GM18907 (cell line): Measurements from ENCODE around the gene KANSL1.
A peak's percentile ranks its signal among the peaks of the same experiment; 100 is the strongest.

ENCODE experiments used
- ATAC-seq: cut with Tn5 transposase; IDR thresholded peaks from one replicate; pipeline ENCODE4 v1.9.1; 2021; ENCODE audit warnings: mild to moderate bottlenecking, moderate library complexity; ENCODE audit not compliant: unreplicated experiment

Gene KANSL1

GRCh38 chr17:46043606-46044005, 149.6 kb downstream of the KANSL1 start:
- ATAC-seq, result no peak

DNA sequence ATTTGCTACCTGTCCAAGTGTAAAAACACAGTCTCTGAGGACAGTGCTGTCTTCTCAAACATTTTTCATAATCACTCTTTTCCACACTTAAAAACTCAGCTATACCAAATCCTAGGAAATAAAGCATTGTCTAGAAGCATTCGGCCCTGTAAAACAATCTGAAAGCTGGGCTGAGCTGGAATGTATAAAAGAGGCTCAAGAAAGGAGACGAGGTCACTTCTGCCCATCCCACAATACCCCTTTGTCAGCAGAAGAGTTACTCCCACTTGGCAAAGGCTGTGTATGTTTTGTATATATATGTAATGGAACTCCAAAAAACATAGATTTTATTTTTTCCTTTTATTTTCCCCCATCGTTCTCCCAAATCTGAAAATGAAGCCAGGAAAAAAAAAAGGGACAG, 150.3 kb downstream of the KANSL1 start:
- no peak for ATAC-seq

- ATAC-seq, result no peak
Observed at GRCh38 chr17:46042246-46042645, 151.0 kb downstream of the KANSL1 start.

DNA sequence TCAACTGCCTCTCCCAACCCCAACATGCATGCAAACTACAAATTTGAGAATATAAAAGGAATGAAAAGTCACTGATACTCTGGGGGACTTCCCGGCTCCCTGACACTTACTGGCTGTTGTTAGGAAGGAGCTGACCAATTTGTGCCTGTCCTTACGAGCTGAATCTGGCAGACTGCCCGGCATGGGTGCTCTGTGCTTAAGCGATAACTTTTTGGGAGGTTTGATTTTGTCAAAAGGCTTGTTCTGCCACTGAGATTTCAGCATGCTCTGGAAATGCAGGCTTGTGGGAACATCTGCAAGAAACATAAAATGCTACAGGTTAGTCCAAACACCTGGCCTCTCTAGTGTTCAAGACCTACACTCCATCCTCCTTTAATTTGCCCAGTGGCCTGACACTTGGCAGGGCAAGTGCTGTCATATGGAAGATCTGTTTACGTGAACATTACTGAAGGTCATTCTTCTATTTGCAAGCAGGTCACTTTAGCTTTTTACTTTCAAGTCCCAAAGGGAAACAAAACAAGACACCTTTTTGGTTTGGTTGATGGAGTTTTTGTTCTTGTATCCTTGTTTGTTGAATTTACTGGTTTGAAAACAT, 153.5 kb downstream of the KANSL1 start:
- ATAC-seq, result no peak

- ATAC-seq, result no peak
Observed at GRCh38 chr17:46038937-46039336, 154.3 kb downstream of the KANSL1 start.

- ATAC-seq, result no peak
Observed at GRCh38 chr17:46038414-46038813, 154.8 kb downstream of the KANSL1 start.

DNA sequence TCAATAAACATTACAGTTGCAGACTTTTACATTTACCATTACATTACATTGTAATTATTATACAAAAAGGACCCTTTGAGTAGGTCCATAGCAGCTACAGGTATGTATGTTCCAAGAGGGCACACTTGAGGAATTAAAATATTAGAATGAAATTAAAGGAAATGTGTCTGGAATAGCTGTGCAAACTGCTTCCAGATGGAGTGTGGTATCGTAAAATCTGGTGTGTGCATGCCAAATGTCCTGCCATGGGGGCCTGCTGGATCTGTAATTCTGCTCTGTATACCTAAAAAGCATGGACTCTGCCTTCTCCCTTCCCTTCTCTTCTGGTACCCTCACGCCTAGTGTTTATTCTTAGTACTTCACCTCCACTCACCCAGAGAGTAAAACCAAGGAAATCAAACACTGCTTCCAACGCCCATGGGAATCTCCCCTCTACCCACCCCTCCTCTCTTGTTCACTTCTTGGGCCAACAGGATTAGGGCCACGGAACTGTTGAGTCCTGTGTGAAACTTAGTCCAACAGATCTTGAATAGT, 155.4 kb downstream of the KANSL1 start:
- ATAC-seq, result no peak

DNA sequence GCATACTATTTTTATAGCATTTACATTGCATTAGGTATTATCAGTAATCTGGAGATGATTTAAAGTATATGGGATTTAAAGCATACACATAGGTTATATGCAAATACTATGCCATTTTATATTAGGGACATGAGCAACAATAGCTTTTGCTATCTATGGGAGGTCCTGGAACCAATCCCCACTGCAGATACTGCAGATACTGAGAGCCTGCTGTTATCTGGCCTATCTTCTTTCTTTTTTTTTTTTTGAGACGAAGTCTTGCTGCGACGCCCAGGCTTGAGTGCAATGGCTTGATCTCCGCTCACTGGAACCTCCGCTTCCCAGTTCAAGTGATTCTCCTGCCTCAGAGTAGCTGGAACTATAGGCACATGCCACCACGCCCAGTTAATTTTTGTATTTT, 156.7 kb downstream of the KANSL1 start:
- ATAC-seq, result no peak

DNA sequence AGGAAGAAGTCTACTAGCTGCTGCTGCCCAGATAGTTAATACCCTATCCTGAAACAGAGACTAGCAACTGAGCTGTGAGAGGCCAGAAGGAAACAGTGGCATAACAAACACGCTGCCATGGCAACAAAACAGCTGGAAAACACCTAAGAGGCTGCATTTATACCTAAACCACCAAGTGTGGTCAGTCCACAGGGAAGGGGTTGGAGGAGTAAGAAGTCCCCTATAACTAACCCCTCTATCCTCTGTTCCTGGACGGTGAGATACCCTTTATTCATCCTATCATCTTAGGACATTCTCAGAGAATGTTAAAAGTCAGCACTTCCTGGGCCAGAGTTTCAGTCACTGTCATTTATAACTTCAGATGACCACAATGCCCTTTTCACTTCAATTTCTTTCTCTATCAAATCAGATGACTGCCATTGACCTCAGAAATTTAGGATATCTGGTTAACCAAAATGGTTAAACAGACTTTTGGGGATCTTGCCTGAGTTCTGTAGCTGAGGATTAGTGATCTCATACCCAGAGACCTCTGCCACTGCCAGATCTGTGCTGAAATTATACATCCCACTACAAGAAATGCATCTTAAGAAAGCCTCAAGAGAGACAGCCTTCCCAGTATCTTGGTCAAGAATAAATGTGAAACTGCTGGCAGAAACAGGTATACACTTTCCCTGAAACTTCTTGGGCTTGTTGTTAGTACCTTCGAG, 158.0 kb downstream of the KANSL1 start:
- ATAC-seq, result peak; percentile 52

- no peak for ATAC-seq
Observed at GRCh38 chr17:46033392-46033791, 159.8 kb downstream of the KANSL1 start.

DNA sequence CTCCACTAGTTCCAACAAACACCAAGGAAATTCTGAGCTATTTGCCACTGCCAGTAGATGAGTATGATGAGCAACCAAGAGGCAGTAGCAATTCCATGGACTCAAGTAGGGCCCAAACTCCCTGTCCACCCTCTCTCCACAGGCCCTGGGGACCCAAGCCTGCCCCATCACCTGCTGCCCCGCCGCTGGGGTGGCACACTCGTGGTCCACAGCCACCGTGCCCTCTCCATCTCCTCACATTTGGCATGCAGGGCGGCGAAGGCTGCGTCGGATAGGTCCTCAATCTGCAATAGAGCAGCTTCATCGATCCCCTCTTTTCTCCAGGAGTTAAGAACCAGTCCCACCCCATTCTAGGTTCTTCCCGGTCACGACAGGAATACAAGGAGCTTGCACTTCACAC, 160.3 kb downstream of the KANSL1 start:
- ATAC-seq, result no peak

DNA sequence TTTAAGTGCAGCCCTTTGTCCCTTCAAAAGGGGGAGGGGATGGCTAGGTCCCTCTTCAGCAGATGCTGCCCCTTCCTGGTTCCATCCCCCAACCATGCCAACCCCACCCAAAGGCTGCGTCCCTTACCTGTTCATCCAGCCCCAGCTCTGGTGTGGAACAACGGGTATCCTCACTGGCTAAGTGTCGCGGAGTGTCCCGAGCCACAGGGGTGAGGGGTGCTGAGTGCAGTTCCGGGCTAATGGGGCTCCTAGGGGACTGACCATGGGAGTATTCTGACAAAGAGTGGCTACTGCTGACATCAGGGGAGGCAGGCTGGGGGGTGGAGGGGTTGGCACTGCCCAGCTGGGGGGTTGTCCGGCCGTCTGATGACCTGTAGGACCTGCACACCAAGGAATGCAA, 161.3 kb downstream of the KANSL1 start:
- no peak for ATAC-seq

DNA sequence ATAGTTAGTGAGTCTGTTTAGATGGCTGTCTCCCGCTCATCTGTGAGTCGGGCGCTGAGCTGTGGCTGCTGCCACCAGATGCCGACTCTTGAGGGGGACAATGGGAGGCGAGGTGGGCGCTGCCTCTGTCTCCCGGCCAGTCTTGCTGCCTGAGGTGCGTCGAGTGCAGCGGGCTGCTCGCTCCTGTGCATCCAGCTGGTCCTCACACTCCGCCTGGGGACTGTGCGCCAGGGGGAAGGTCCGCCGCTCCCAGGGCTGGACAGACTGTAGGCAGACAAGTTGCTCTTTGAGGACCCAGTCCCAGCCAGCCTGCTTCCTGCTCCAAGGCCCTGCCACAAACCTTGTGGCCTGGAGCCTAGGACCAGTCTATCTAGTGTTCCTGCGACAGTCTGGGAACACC, 161.8 kb downstream of the KANSL1 start:
- ATAC-seq, result no peak

DNA sequence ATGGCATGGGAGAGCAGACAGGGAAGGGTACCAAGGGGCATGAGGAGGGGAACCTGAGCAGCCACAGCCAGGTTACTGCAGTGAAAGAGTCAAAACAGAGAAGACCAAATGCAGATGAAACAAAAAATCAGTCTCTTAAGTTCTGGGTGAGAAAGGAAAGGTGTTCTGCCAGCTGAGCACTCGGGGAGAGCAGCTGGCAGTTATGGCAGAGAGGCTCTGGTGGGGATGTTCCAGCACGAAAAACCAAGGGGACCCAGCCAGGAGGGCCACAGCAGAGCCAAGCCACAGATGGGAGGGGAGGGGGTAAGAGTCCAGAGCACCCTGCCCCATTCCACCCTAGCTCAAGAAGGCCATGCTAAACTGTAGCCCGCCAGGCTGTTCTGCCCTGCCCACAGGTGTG, 162.5 kb downstream of the KANSL1 start:
- ATAC-seq, result no peak

GRCh38 chr17:46029627-46030026, 163.6 kb downstream of the KANSL1 start:
- ATAC-seq, result no peak

- no peak for ATAC-seq
Observed at GRCh38 chr17:46028981-46029565, 164.2 kb downstream of the KANSL1 start.

DNA sequence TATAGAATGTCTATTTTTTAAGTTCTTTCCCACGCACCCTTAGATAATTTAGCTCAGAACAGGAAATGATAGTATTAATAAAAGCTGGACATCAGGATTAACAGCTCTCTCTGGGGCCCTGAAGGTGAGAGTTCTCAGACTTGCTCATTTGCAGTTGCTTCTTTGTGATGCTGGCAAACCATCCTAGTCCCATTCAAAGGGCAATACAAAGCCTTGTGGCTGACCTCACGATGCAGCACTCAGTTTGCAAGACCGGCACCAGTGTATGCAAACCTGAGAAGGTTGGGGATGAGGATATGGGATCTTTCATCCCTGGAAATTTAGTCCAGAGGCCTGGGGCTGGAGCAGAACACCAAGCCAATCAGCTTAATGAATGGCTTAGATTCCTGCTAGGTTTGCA, 164.9 kb downstream of the KANSL1 start:
- ATAC-seq, result no peak

GRCh38 chr17:46027976-46028325, 165.3 kb downstream of the KANSL1 start:
- no peak for ATAC-seq

- ATAC-seq, result no peak
Observed at GRCh38 chr17:46027048-46027975, 165.9 kb downstream of the KANSL1 start.

DNA sequence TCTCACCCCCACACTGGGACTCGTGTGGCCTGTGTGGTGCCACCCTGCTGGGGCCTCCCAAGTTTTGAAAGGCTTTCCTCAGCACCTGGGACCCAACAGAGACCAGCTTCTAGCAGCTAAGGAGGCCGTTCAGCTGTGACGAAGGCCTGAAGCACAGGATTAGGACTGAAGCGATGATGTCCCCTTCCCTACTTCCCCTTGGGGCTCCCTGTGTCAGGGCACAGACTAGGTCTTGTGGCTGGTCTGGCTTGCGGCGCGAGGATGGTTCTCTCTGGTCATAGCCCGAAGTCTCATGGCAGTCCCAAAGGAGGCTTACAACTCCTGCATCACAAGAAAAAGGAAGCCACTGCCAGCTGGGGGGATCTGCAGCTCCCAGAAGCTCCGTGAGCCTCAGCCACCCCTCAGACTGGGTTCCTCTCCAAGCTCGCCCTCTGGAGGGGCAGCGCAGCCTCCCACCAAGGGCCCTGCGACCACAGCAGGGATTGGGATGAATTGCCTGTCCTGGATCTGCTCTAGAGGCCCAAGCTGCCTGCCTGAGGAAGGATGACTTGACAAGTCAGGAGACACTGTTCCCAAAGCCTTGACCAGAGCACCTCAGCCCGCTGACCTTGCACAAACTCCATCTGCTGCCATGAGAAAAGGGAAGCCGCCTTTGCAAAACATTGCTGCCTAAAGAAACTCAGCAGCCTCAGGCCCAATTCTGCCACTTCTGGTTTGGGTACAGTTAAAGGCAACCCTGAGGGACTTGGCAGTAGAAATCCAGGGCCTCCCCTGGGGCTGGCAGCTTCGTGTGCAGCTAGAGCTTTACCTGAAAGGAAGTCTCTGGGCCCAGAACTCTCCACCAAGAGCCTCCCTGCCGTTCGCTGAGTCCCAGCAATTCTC, 166.8 kb downstream of the KANSL1 start:
- no peak for ATAC-seq
